Muscle layer of colon (tissue), 2 donors: Measurements from ENCODE around the gene LARP7.
A peak's percentile ranks its signal among the peaks of the same experiment; 100 is the strongest.
"Not testable (repeated sequence)": the region's sequence is repeated elsewhere in the genome, so short reads cannot be mapped to it uniquely, and the experiment has no call there.

Experiments
- H3K27ac ChIP-seq: one replicate; pipeline ENCODE4 v1.7.0; 2013; ENCODE audit warnings: low read depth, mild to moderate bottlenecking, low read length, moderate library complexity
- H3K27me3 ChIP-seq, 2 donors: one replicate each; pipeline ENCODE4 v1.7.0; 2013; ENCODE audit warnings: low read length in 2 of 2, mild to moderate bottlenecking in 2 of 2; ENCODE audit not compliant: insufficient read depth in 2 of 2, control insufficient read depth in 1 of 2
- H3K36me3 ChIP-seq: one replicate; pipeline ENCODE4 v1.7.0; 2013; ENCODE audit warnings: mild to moderate bottlenecking, low read length; ENCODE audit not compliant: insufficient read depth
- H3K4me1 ChIP-seq: one replicate; pipeline ENCODE4 v1.7.0; 2013; ENCODE audit warnings: mild to moderate bottlenecking, low read length; ENCODE audit not compliant: insufficient read depth
- H3K4me3 ChIP-seq, 2 donors: one replicate each; pipeline ENCODE4 v1.7.0; 2013; ENCODE audit warnings: low read length in 2 of 2, low read depth in 1 of 2, mild to moderate bottlenecking in 1 of 2, moderate library complexity in 1 of 2
- H3K9ac ChIP-seq: one replicate; pipeline ENCODE4 v1.7.0; 2013; ENCODE audit warnings: low read length
- H3K9me3 ChIP-seq: one replicate; pipeline ENCODE4 v1.7.0; 2013; ENCODE audit warnings: mild to moderate bottlenecking, low read length
- donor health status: abdominal sarcoma.
- donor health status: Adenocarcinoma of cecum.

LARP7 gene

GRCh38 chr4:112636688-112637551, at the start of gene LARP7, which contains the start of gene ZGRF1:
Gene LARP7, plus strand, starts transcription at chr4:112637143. Its CDS starts 7,527 bp downstream, at chr4:112644670.
Gene ZGRF1, minus strand, starts transcription at chr4:112636909. Its CDS starts 3,733 bp downstream, at chr4:112633176.
- peak within 1 kb of the TSS; percentile 76 for H3K9ac ChIP-seq
- peaks cover 19% of the 10 kb centered on the region for H3K4me1 ChIP-seq
- no peaks in the 10 kb centered on the region for H3K36me3 ChIP-seq
- H3K4me3 ChIP-seq = peak within 1 kb of the TSS; percentile 59 to 95
- H3K27ac ChIP-seq = peak within 1 kb of the TSS; percentile 92
- H3K27me3 ChIP-seq = no peaks in the 10 kb centered on the region
- no peaks in the 10 kb centered on the region for H3K9me3 ChIP-seq

GRCh38 chr4:112589206-112589605, 47.7 kb upstream of the LARP7 start:
- H3K36me3 ChIP-seq = no peaks in the 10 kb centered on the region
- H3K9me3 ChIP-seq = no peaks in the 10 kb centered on the region
- no peak overlapping the region for H3K27ac ChIP-seq
- H3K9ac ChIP-seq = no peak overlapping the region
- no peaks in the 10 kb centered on the region for H3K4me1 ChIP-seq
- H3K4me3 ChIP-seq = no peak overlapping the region
- no peaks in the 10 kb centered on the region for H3K27me3 ChIP-seq

- Histone ChIP-seq H3K9ac (no peak overlapping the region), H3K27me3 (no peaks in the 10 kb centered on the region), H3K36me3 (no peaks in the 10 kb centered on the region), H3K9me3 (no peaks in the 10 kb centered on the region), H3K4me1 (no peaks in the 10 kb centered on the region), H3K4me3 (no peak overlapping the region), H3K27ac (no peak overlapping the region)
Measured at GRCh38 chr4:112591593-112591992, 45.4 kb upstream of the LARP7 start.

GRCh38 chr4:112592717-112593116, 44.2 kb upstream of the LARP7 start:
- Histone ChIP-seq H3K4me3 (no peak overlapping the region), H3K4me1 (no peaks in the 10 kb centered on the region), H3K27me3 (no peaks in the 10 kb centered on the region), H3K36me3 (no peaks in the 10 kb centered on the region), H3K9me3 (no peaks in the 10 kb centered on the region), H3K9ac (no peak overlapping the region), H3K27ac (no peak overlapping the region)

GRCh38 chr4:112593438-112594133, 43.4 kb upstream of the LARP7 start:
- Histone ChIP-seq H3K36me3 (no peaks in the 10 kb centered on the region), H3K9me3 (no peaks in the 10 kb centered on the region), H3K4me3 (no peak overlapping the region), H3K27ac (no peak overlapping the region), H3K27me3 (no peaks in the 10 kb centered on the region), H3K4me1 (no peaks in the 10 kb centered on the region), H3K9ac (no peak overlapping the region)

GRCh38 chr4:112594993-112595392, 42.0 kb upstream of the LARP7 start:
- no peak overlapping the region for H3K27ac ChIP-seq
- no peak overlapping the region for H3K4me3 ChIP-seq
- no peaks in the 10 kb centered on the region for H3K27me3 ChIP-seq
- H3K9me3 ChIP-seq = no peaks in the 10 kb centered on the region
- no peaks in the 10 kb centered on the region for H3K36me3 ChIP-seq
- H3K4me1 ChIP-seq = no peaks in the 10 kb centered on the region
- no peak overlapping the region for H3K9ac ChIP-seq

GRCh38 chr4:112604589-112604988, 32.4 kb upstream of the LARP7 start:
- no peaks in the 10 kb centered on the region for H3K36me3 ChIP-seq
- H3K4me1 ChIP-seq = no peaks in the 10 kb centered on the region
- no peaks in the 10 kb centered on the region for H3K9me3 ChIP-seq
- no peaks in the 10 kb centered on the region for H3K27me3 ChIP-seq
- H3K4me3 ChIP-seq = no peak overlapping the region
- peak overlapping the region; percentile 44 for H3K27ac ChIP-seq
- no peak overlapping the region for H3K9ac ChIP-seq

- H3K27ac ChIP-seq, H3K36me3 ChIP-seq, H3K27me3 ChIP-seq, H3K4me1 ChIP-seq, H3K9ac ChIP-seq, H3K4me3 ChIP-seq, H3K9me3 ChIP-seq: not testable (repeated sequence)
Measured at GRCh38 chr4:112612814-112613213, 24.1 kb upstream of the LARP7 start.

- Histone ChIP-seq H3K27ac (no peak overlapping the region), H3K27me3 (no peaks in the 10 kb centered on the region), H3K9me3 (no peaks in the 10 kb centered on the region), H3K9ac (no peak overlapping the region), H3K4me1 (no peaks in the 10 kb centered on the region), H3K4me3 (no peak overlapping the region), H3K36me3 (no peaks in the 10 kb centered on the region)
Measured at GRCh38 chr4:112616984-112617383, 20.0 kb upstream of the LARP7 start.

- H3K4me1 ChIP-seq = no peaks in the 10 kb centered on the region
- no peak overlapping the region for H3K27ac ChIP-seq
- H3K9ac ChIP-seq = no peak overlapping the region
- H3K9me3 ChIP-seq = no peaks in the 10 kb centered on the region
- H3K27me3 ChIP-seq = no peaks in the 10 kb centered on the region
- no peaks in the 10 kb centered on the region for H3K36me3 ChIP-seq
- no peak overlapping the region for H3K4me3 ChIP-seq
Measured at GRCh38 chr4:112626228-112626627, 10.7 kb upstream of the LARP7 start.

GRCh38 chr4:112633477-112634235, 3.3 kb upstream of the LARP7 start:
- no peak overlapping the region for H3K4me3 ChIP-seq

More at GRCh38 chr4:112633477-112634235, 3.3 kb upstream of the LARP7 start:
- no peaks in the 10 kb centered on the region for H3K36me3 ChIP-seq
- H3K4me1 ChIP-seq = peaks cover 17% of the 10 kb centered on the region
- no peaks in the 10 kb centered on the region for H3K27me3 ChIP-seq
- no peaks in the 10 kb centered on the region for H3K9me3 ChIP-seq
- no peak overlapping the region for H3K27ac ChIP-seq
- no peak overlapping the region for H3K9ac ChIP-seq
